ENCODE results near the gene NCAN. TPM values are rescaled to one million over a fixed set of nuclear protein-coding genes. Genes with fewer than 3 reads are reported as not detected.
"Not testable (repeated sequence)": the region's sequence is repeated elsewhere in the genome, so short reads cannot be mapped to it uniquely, and the experiment has no call there.

The NCAN gene
- total RNA-seq, 4 donors from 2014 or later, result not detected

DNA sequence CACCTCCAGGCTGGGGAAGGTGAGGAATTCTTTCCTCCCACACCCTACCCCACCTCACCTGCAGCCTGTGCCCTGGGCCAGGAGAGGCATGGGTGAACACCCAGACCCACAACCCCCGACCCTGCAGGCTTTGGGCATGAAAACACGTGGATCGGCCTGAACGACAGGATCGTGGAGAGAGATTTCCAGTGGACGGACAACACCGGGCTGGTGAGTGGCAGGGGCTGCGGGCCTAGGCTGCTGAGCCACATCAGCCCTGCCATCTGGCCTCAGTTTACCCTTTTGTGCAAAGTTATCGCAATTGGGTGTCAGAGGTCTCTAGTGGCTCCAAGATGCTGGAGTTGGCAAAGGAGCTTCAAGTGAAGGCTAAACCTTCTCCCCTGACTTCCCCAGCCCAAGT, 28.7 kb downstream of the NCAN start:
- DNase-seq (ENCODE audit: low spot score in 2 of 2), result no peak
- TF ChIP-seq POLR2A (IDR thresholded peaks at IDR 0.05), result no peak
- TF ChIP-seq CTCF (IDR thresholded peaks at IDR 0.05), result no peak
- intact Hi-C loops (cut with DNase I; ENCODE audit: low total_unique reads), result no loop called here
- no peak overlapping the region for H3K4me3 ChIP-seq (ENCODE audit: low read depth, poor library complexity, severe bottlenecking)
- 67 to 85% methylated on average over 9 of the region's 9 CpGs for WGBS, 2 donors

DNA sequence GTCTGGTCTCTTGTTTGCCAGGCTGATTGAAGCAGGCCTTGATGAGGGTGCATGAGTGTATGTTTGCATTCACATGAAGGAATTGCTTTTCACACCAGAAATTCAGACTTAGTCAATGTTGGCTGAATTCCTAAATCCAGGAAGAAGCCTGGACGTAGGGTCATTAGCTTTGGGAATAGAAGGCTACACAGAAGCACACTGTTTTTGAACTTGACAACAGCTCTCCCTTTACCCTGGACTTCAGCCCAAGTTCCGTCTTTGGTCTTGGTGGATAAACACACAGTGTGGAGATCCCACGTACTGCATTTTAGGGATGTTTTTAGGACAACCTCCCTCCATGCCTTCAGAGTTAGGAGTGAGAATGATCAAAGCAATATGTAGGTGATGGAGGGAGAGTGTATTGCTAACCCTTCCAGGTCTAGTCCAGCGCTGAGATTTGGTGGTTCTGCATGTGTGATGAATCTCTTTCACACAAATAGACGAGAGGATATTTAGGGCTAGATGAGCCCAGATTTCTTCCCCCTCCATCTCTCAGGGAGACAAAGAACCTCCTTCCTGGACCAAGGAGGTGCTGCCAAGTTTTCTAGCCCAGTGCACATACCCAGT, 38.5 kb downstream of the NCAN start:
- DNase-seq (ENCODE audit: low spot score in 2 of 2), result no peak
- intact Hi-C loops (cut with DNase I; ENCODE audit: low total_unique reads), result no loop called here
- whole genome bisulfite sequencing, 2 donors, result 59 to 66% methylated on average over 5 of the region's 5 CpGs
- no peak overlapping the region for H3K4me3 ChIP-seq (ENCODE audit: low read depth, poor library complexity, severe bottlenecking)
- no peak for TF ChIP-seq CTCF (IDR thresholded peaks at IDR 0.05)
- TF ChIP-seq POLR2A (IDR thresholded peaks at IDR 0.05), result no peak

DNA sequence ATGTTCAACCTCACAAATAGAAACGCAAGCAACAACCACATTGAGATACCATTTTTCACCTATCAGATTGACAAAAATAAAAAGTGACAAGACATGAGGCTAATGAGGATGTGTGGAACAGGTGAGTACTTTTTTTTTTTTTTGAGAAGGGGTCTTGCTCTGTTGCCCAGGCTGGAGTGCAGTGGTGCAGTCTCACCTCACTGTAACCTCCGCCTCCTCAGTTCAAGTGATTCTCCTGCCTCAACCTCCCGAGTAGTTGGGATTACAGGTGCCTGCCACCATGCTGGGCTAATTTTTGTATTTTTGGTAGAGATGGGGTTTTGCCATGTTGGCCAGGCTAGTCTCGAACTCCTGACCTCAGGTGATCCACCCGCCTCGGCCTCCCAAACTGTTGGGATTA, 41.7 kb downstream of the NCAN start:
- DNase-seq (ENCODE audit: low spot score in 2 of 2); H3K4me3 ChIP-seq (ENCODE audit: low read depth, poor library complexity, severe bottlenecking); intact Hi-C loops (cut with DNase I; ENCODE audit: low total_unique reads): not testable (repeated sequence)
- WGBS, 2 donors, result 87 to 88% methylated on average over 6 of the region's 6 CpGs

GRCh38 chr19:19256072-19256969, 44.6 kb downstream of the NCAN start:
- no peak overlapping the region for H3K4me3 ChIP-seq (ENCODE audit: low read depth, poor library complexity, severe bottlenecking)

GRCh38 chr19:19257137-19257536, 45.4 kb downstream of the NCAN start:
- WGBS, 2 donors, result 69 to 78% methylated on average over 12 to 14 of the region's 14 CpGs
- no peak for DNase-seq (ENCODE audit: low spot score in 2 of 2)
- TF ChIP-seq POLR2A (IDR thresholded peaks at IDR 0.05) (no peak), CTCF (IDR thresholded peaks at IDR 0.05) (no peak)
- H3K4me3 ChIP-seq (ENCODE audit: low read depth, poor library complexity, severe bottlenecking), result no peak overlapping the region
- intact Hi-C loops (cut with DNase I; ENCODE audit: low total_unique reads), result no loop called here

More at GRCh38 chr19:19256072-19256969, 44.6 kb downstream of the NCAN start:
- TF ChIP-seq POLR2A (IDR thresholded peaks at IDR 0.05) (no peak), CTCF (IDR thresholded peaks at IDR 0.05) (no peak)
- DNase-seq (ENCODE audit: low spot score in 2 of 2), result no peak
- intact Hi-C loops (cut with DNase I; ENCODE audit: low total_unique reads), result no loop called here
- WGBS, 2 donors, result 33 to 39% methylated on average over 17 of the region's 17 CpGs

DNA sequence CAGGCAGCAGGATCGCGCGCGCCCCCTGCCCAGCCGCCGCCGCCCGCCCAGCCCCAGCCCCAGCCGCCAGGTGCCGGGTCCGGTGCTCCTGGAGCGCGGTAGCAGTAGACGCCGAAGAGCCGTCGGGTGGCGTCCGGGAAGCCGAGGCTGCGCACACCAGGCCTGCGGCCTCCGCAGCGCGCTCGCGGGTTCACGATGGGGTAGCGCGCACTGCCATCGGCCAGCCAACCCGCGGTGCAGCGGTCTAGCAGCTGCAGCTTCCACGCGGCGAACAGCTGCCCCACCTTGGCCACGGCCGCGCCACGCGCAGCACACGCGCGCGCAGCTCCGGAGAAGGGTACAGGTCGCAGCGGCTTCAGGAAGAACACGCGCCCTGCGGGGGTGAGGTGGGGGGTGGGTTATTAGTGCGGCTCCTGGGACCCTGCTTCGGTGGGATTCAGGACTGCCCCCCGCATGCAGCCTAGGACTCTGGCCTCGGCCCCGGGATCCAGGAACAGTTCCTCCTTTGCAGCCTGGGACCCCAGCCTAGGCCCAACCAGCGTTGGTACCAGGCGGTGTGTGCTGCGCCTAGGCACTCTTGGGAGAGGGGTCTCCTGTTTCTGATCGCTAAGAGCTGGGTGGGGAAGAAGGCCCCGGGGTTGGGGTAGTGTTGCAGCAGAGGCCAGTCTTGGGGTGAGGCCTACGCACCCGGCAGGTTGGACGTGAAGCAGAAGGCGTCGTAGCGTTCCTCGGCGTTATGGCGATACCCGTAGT, 46.3 kb downstream of the NCAN start:
- TF ChIP-seq CTCF (IDR thresholded peaks at IDR 0.05) (no peak), POLR2A (IDR thresholded peaks at IDR 0.05) (no peak)
- DNase-seq (ENCODE audit: low spot score in 2 of 2), result no peak
- intact Hi-C loops (cut with DNase I; ENCODE audit: low total_unique reads), result no loop called here
- no peak overlapping the region for H3K4me3 ChIP-seq (ENCODE audit: low read depth, poor library complexity, severe bottlenecking)
- WGBS, 2 donors, result 89 to 93% methylated on average over 35 to 50 of the region's 72 CpGs
